Measurements from ENCODE around the gene FASN.

- TF ChIP-seq CTCF (IDR thresholded peaks at IDR 0.05): no peak
- TF ChIP-seq REST (IDR thresholded peaks at IDR 0.05; ENCODE audit: insufficient read depth in 1 of 2, low read depth in 2 of 2, low read length in 1 of 2): no peak
- no peak for TF ChIP-seq POLR2AphosphoS5 (IDR thresholded peaks at IDR 0.05; ENCODE audit: low read depth, low read length)
- no peak for TF ChIP-seq TCF7L2 (IDR thresholded peaks at IDR 0.05; ENCODE audit: low read depth, low read length)
- TF ChIP-seq SIN3A (IDR thresholded peaks at IDR 0.05; ENCODE audit: borderline replicate concordance, insufficient read depth, low read depth, low read length): no peak
Observed at GRCh38 chr17:82083533-82084359, 14.3 kb downstream of the FASN start.

Data from Panc1 (cell line).